ENCODE results near the gene IMPA2.

Gene IMPA2

GRCh38 chr18:11985586-11985985 lies 4.3 kb downstream of the IMPA2 start:
- DNase-seq (ENCODE audit: extremely low read depth, low read depth) = no peak
- TF ChIP-seq CTCF (IDR thresholded peaks at IDR 0.05; ENCODE audit: low read depth, low read length) = no peak

DNA sequence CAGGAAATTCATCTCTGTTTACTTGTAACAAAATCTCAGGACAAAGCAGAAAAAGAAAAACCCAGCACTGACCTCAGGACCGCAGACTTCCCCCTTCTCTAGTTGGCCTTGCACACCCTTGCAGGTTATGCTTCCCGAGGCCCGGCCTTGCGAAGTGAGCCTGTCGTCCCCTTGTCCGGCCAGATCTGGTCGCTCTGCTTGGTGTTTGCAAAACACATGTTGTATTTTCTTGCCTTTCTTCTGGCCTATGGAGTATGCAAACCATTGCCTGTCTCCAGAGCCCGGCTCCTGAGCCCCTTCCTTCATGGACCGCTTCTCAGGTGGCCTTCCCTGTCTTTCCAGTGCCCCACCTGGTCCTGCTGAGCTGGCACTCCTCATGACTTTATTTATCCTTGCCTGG lies 4.8 kb downstream of the IMPA2 start:
- no peak for TF ChIP-seq CTCF (IDR thresholded peaks at IDR 0.05; ENCODE audit: low read depth, low read length)
- no peak for DNase-seq (ENCODE audit: extremely low read depth, low read depth)

- DNase-seq (ENCODE audit: extremely low read depth, low read depth) = no peak
- no peak for TF ChIP-seq CTCF (IDR thresholded peaks at IDR 0.05; ENCODE audit: low read depth, low read length)
Measured at GRCh38 chr18:11987527-11987926, 6.2 kb downstream of the IMPA2 start.

- DNase-seq (ENCODE audit: extremely low read depth, low read depth) = no peak
- TF ChIP-seq CTCF (IDR thresholded peaks at IDR 0.05; ENCODE audit: low read depth, low read length) = no peak
Measured at GRCh38 chr18:11989174-11989573, 7.9 kb downstream of the IMPA2 start.

GRCh38 chr18:11989966-11990380 lies 8.7 kb downstream of the IMPA2 start:
- DNase-seq (ENCODE audit: extremely low read depth, low read depth) = no peak
- no peak for TF ChIP-seq CTCF (IDR thresholded peaks at IDR 0.05; ENCODE audit: low read depth, low read length)

- DNase-seq (ENCODE audit: extremely low read depth, low read depth) = no peak
- no peak for TF ChIP-seq CTCF (IDR thresholded peaks at IDR 0.05; ENCODE audit: low read depth, low read length)
Measured at GRCh38 chr18:11990539-11990938, 9.2 kb downstream of the IMPA2 start.

DNA sequence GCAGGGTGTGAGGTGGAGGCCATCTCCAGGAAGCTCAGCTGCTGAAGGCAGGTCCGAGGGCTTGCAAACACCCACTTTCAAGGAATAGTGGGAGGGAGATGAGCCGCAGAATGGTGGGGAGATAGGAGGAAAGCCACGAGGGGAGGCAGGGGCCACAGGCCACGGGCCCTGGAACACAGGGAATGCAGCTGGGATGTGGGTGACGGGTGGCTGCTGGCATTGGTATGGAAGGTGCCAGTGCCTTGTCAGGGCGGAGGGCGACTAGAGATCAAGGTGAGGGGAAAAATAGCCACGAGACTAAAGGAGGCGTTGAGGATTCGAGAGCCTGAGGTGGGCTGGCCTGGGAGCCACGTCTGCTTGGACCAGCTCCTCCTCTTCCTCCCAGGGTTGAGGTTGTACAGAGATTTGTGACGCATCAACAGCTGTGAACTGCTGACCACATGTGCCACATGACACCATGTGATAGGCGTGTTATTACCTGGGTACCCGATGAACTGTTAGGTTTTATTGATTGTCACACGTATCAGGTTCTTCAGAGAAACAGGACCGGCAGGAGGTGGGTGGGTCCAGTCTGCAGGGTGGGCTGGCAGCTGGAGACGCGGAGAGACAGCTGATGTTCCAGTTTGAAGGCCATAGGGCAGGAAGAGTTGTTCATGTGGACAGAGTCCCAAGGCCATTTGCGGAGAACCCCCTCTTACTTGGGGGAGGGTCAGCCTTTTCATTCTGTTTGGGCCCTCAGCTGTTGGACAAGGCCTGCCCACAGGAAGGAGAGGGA lies 9.9 kb downstream of the IMPA2 start:
- DNase-seq (ENCODE audit: extremely low read depth, low read depth) = no peak
- no peak for TF ChIP-seq CTCF (IDR thresholded peaks at IDR 0.05; ENCODE audit: low read depth, low read length)
